ENCODE measurements around the gene PAQR7. TPM values are rescaled to one million over a fixed set of nuclear protein-coding genes. Genes with fewer than 3 reads are reported as not detected.

PAQR7 gene
- total RNA-seq, 2 experiments from 2014 or later: 0.22 to 1.3 TPM

- POLR2A ChIA-PET: interaction anchor here (0.6 to 1.6 kb wide), 6 partner anchors 11 to 83 kb away, joined by 3 to 7 read pairs (median 6); partner anchors contain the start of gene PAFAH2
- Histone ChIP-seq H3K9me2 (ENCODE audit: insufficient read depth, low read length) (no peaks in the 10 kb centered on the region), H3K4me3 (ENCODE audit: low read depth, low read length, poor library complexity, severe bottlenecking) (no peak overlapping the region), H4K20me1 (ENCODE audit: insufficient read depth, low read length) (no peaks in the 10 kb centered on the region), H3K9me3 (ENCODE audit: low read length) (no peaks in the 10 kb centered on the region), H2AFZ (ENCODE audit: low read length) (peak overlapping the region; percentile 81), H3K4me1 (ENCODE audit: insufficient read depth, low read length, poor library complexity, severe bottlenecking) (peaks cover 12% of the 10 kb centered on the region), H3K27ac (ENCODE audit: low read depth, low read length, poor library complexity, severe bottlenecking) (no peak overlapping the region), H3K36me3 (ENCODE audit: insufficient read depth, low read length) (no peaks in the 10 kb centered on the region), H3K79me2 (ENCODE audit: insufficient read depth, low read depth, low read length) (no peaks in the 10 kb centered on the region), H3K4me2 (ENCODE audit: low read length) (peak overlapping the region; percentile 31)
- peak; percentile 36 for DNase-seq (ENCODE audit: low spot score)
- BruUV-seq (replicated peaks): no TSS peak
- TF ChIP-seq CTCF (conservative IDR thresholded peaks at IDR 0.05; ENCODE audit: low read length): no peak
- no peak for TF ChIP-seq EZH2phosphoT487 (IDR thresholded peaks at IDR 0.05; ENCODE audit: borderline replicate concordance, low read depth, low read length)
- CTCF ChIA-PET (ENCODE audit: unreplicated experiment): interaction anchor here (1.0 to 1.4 kb wide), 2 partner anchors 83 to 353 kb away, joined by 3 read pairs; partner anchors contain the start of gene PAFAH2
- intact Hi-C loops (cut with micrococcal nuclease; ENCODE audit: unreplicated experiment): no loop called here
Observed at GRCh38 chr1:25914074-25914995, 38.8 kb upstream of the PAQR7 start.

- Histone ChIP-seq H3K79me2 (ENCODE audit: insufficient read depth, low read depth, low read length) (no peaks in the 10 kb centered on the region), H3K4me1 (ENCODE audit: insufficient read depth, low read length, poor library complexity, severe bottlenecking) (peaks cover 12% of the 10 kb centered on the region), H3K36me3 (ENCODE audit: insufficient read depth, low read length) (no peaks in the 10 kb centered on the region), H3K4me3 (ENCODE audit: low read depth, low read length, poor library complexity, severe bottlenecking) (no peak overlapping the region), H3K9me3 (ENCODE audit: low read length) (no peaks in the 10 kb centered on the region), H3K9me2 (ENCODE audit: insufficient read depth, low read length) (no peaks in the 10 kb centered on the region), H2AFZ (ENCODE audit: low read length) (no peak overlapping the region), H3K4me2 (ENCODE audit: low read length) (no peak overlapping the region), H3K27ac (ENCODE audit: low read depth, low read length, poor library complexity, severe bottlenecking) (no peak overlapping the region), H4K20me1 (ENCODE audit: insufficient read depth, low read length) (no peaks in the 10 kb centered on the region)
- no peak for DNase-seq (ENCODE audit: low spot score)
- no TSS peak for BruUV-seq (replicated peaks)
- intact Hi-C loops (cut with micrococcal nuclease; ENCODE audit: unreplicated experiment): no loop called here
- TF ChIP-seq EZH2phosphoT487 (IDR thresholded peaks at IDR 0.05; ENCODE audit: borderline replicate concordance, low read depth, low read length): no peak
- TF ChIP-seq CTCF (conservative IDR thresholded peaks at IDR 0.05; ENCODE audit: low read length): no peak
- ChIA-PET CTCF (ENCODE audit: unreplicated experiment) (interaction anchor here (1.0 kb wide), 1 partner anchor 18 kb away, joined by 3 read pairs; no protein-coding TSS in a partner anchor), POLR2A (no interaction called here)
Observed at GRCh38 chr1:25913206-25913605, 37.7 kb upstream of the PAQR7 start.

All from OCI-LY7 (cell line).